Upper lobe of left lung (tissue), 4 donors: ENCODE results near the gene STIMATE.

ENCODE experiments used
- POLR2A ChIP-seq, 4 donors: fragments of 450-650 bp; IDR thresholded peaks; one replicate each; pipeline ENCODE4 v1.5.1; 2016 to 2017; ENCODE audit warnings: antibody characterized with exemption in 4 of 4, mild to moderate bottlenecking in 2 of 4
- TF ChIP-seq, protein P1 (sequence below), 6 experiments: fragments of 450-650 bp in 4 of 6; fragments of 200-600 bp in 2 of 6; sonication (generic) in 2 of 6; IDR thresholded peaks; one replicate each; pipeline ENCODE4 v1.5.1; 2016 to 2019; ENCODE audit warnings: antibody characterized with exemption in 6 of 6

DNA sequence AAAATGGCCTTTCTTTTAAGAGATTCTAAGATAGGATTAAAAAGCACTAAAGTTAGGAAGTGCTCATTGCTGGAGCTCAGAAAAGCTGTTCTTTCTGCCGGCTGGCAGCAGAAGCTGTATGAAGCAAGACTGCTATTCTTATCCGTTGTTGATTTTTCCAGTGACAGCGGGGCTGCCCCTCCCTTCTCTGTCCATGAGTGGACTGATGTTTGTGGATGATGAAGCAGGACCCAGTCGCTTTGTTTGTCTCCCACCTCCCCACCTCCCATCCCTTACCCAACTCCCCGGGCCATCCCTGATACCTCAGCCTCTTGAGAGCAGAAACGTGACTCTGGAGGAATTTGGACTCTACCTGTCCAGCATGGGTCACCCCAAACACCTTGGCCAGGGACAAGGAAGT, 52.2 kb downstream of the STIMATE start:
- TF ChIP-seq, protein P1, sequence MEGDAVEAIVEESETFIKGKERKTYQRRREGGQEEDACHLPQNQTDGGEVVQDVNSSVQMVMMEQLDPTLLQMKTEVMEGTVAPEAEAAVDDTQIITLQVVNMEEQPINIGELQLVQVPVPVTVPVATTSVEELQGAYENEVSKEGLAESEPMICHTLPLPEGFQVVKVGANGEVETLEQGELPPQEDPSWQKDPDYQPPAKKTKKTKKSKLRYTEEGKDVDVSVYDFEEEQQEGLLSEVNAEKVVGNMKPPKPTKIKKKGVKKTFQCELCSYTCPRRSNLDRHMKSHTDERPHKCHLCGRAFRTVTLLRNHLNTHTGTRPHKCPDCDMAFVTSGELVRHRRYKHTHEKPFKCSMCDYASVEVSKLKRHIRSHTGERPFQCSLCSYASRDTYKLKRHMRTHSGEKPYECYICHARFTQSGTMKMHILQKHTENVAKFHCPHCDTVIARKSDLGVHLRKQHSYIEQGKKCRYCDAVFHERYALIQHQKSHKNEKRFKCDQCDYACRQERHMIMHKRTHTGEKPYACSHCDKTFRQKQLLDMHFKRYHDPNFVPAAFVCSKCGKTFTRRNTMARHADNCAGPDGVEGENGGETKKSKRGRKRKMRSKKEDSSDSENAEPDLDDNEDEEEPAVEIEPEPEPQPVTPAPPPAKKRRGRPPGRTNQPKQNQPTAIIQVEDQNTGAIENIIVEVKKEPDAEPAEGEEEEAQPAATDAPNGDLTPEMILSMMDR (IDR thresholded peaks at IDR 0.05), result no peak
- TF ChIP-seq POLR2A (IDR thresholded peaks at IDR 0.05), result no peak
